GM18868 (cell line): ENCODE measurements around the gene THUMPD2.

Source experiments
- ATAC-seq: cut with Tn5 transposase; IDR thresholded peaks from one replicate; pipeline ENCODE4 v1.9.1; 2021; ENCODE audit warnings: mild to moderate bottlenecking, moderate library complexity; ENCODE audit not compliant: unreplicated experiment

THUMPD2 gene

DNA sequence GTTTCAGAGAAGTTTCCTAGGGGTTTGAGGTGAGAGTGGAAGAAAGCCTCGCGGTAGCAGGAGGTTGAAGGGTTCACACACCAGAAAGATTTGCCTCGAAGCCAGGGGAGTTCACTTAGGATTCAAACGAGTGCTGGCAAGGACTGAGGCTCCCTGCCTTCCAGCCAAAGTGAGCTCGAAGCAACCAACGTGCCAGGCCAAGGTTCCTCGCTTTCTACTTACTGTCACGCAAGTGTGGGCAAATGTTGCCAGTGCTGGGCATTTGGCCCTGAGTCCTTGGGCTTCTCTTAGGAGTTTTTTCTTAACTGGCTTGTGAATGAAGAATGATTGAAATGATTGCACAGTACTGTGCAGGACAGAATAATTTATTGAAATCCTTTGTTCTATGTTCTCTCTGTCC, 59.7 kb downstream of the THUMPD2 start:
- no peak for ATAC-seq

DNA sequence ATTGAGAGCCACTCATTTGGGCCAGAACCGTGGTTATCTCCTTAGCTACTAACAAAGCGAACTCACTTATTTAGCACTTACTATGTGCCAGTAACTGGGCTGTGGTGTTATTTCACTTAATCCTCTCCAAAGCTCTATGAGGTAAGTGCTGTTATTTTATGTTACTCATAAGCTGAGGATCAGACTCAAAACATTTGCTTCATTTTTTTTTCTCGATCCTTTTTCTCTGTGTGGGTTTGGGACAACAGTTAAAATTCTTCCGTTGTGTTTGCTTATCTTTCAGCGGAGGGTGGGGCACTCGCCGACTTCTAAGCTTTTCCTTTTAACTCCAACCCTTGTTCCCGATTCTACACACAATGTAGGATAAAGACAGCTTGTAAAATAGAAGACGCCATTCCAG, 60.6 kb downstream of the THUMPD2 start:
- ATAC-seq: no peak

DNA sequence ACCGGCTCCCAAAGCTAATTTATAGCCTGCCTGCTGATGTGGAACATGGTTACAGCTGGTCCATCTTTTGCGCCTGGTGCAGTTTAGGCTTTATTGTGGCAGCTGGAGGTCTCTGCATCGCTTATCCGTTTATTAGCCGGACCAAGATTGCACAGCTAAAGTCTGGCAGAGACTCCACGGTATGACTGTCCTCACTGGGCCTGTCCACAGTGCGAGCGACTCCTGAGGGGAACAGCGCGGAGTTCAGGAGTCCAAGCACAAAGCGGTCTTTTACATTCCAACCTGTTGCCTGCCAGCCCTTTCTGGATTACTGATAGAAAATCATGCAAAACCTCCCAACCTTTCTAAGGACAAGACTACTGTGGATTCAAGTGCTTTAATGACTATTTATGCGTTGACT, 62.0 kb downstream of the THUMPD2 start:
- ATAC-seq: no peak

DNA sequence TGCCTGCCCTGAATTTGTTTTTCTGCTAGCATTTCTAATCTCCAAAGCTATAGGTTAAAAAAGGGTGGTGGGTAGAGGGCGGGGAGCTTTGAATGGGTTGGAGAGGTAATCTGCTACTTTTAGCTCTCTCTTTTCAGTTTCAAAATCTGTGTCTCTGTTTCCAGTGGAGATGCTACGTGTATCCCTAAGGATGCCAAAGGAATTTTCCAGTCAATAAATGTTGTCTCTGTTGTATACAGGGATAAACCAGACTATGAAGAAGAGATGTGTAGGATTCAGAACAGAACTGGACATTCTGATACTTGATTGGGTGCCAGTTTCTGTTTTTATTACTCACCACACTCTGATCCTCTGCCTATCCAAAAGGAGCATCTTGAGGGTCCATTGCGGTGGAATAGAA, 63.2 kb downstream of the THUMPD2 start:
- ATAC-seq: no peak

DNA sequence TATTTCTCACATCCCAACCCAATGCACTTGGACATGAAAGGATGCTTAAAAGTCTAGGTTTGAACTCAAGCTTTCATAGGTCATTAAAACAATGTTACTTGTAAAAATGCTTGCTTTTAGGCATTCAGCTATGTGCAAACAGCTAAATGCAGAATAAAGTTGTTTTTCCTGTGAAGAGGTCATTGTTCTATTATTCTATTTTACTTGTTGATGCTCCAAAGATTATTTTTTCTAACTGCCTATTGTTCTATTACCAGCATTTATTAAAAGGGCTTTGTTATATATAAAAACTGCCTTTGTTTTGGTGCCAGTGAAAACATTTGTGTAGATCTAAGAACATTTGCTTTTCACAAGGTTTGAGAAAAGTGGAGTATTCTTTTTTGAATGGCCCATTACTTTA, 64.0 kb downstream of the THUMPD2 start:
- ATAC-seq: no peak

DNA sequence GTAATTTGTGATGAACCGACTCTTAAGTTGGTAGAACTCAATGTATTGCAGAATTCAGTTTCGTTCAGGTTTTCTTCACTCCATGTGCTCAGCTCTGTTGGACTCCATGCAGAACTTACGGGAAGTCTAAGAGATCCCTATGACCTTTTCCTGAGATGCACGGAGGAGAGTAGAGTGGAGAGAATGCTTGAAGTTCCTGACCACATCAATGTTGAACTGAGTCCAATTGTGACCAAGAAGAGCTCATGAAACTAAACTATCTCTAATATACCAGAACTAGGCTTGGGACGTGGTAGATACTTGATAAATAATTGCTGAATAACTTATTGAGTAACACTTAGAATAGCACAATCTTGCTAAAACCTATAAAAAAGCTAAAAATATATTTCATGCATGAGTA, 66.1 kb downstream of the THUMPD2 start:
- ATAC-seq: no peak

DNA sequence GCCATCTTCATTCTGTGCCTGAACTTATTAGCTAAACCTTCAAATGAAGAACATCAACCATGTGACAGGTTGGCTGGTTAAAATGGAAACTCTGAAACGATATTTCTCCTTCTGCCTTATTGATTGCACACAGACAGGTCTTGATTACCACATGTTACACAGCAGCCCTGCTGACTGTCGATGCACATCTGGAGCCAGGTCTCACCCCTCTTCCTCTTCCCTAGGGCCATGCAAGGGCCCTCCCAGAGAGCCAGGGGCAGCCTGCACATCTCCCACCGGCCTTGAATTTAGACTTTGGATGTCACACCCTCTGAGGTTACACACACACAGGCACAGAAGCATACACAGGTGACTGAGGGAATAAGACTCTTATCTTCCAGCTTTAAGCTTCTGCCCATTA, 68.3 kb downstream of the THUMPD2 start:
- no peak for ATAC-seq

DNA sequence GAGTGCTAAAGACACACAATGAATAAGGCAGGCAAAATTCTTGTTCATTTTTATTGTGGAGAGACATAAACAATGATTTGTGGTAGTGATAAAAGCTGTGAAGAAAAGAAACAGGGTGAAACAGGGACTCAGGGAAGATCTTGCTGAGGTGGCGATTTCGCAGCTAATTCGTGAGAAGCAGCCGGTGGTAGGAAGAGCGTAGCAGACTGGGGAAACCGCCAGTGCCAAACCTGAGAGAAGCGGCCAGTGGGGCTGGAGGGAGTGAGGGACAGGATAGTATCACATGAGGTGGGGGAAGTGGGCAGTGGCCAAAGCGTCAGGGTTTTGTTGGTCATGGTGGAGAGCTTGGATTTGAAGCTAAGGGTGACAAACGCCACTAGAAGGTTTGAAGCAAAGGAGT, 71.1 kb downstream of the THUMPD2 start:
- no peak for ATAC-seq

DNA sequence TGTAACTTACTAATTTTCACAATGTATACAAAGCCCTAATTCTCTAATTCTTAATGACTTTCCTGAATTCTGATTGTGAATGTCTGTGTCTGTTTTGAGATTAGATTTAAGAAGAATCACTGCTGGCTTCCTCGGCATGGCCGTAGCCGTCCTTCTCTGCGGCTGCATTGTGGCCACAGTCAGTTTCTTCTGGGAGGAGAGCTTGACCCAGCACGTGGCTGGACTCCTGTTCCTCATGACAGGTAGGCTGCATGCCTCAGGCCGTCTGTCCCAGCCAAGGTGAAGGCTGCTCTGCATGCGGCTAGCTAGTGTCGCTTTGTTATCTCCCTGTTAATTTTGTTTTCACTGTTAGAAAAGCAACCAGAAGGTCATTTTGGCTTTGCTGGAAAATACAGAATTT, 72.1 kb downstream of the THUMPD2 start:
- ATAC-seq: no peak

DNA sequence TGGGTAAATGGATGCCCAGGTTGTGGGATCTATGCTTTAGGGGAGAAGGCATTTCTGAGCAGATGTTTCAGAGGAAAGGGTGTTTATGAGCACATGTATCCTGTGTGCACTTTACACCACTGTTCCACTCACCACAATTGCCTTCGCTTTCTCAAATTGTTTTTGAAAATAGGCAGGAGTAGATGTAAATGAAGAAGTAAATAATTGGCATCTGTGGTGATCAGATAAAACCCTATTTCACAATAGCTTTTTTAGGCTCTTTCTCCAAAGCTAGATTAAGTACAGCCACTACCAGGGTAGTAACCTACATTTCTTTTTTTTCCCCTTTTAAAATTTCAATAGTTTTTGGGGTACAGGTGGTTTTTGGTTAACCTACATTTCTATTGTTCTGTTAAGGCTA, 72.7 kb downstream of the THUMPD2 start:
- ATAC-seq: no peak

DNA sequence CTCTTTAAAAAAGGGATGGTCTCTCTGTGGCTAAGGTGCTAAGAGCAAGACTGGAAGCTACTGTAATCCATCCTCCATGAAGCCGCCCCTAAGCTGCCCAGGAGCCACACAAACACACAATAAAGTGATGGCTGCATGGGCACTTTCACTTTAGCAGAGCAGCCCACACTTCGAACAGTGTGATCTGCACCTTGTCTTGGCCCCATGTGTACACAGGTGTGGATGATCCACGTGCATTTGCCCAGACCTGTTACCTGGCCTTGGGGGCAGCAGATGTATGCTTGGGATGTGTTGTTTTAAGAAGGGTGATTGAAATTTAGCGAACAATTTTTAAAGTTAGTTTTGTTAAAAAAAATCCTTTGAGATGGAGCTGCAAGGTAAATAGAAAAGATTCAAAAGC, 73.4 kb downstream of the THUMPD2 start:
- ATAC-seq: no peak

DNA sequence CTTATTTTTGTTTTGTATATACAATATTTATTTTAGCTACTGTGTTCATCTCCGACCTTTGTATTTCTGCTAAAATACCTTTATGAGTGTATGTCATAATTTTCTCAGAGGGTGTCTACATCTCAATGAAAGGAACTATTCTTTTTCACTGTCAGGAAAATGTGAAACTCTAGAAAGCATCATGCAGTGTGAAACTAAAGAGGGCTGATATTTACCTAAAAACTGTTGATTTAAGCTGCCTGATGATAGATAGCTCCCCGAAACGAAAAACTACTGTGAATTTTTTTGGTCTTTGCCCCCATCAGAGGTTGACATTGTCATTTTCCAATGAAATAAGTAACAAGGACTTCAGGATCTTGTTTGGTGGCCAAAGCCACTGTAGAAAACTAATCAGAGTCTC, 74.5 kb downstream of the THUMPD2 start:
- ATAC-seq: no peak

DNA sequence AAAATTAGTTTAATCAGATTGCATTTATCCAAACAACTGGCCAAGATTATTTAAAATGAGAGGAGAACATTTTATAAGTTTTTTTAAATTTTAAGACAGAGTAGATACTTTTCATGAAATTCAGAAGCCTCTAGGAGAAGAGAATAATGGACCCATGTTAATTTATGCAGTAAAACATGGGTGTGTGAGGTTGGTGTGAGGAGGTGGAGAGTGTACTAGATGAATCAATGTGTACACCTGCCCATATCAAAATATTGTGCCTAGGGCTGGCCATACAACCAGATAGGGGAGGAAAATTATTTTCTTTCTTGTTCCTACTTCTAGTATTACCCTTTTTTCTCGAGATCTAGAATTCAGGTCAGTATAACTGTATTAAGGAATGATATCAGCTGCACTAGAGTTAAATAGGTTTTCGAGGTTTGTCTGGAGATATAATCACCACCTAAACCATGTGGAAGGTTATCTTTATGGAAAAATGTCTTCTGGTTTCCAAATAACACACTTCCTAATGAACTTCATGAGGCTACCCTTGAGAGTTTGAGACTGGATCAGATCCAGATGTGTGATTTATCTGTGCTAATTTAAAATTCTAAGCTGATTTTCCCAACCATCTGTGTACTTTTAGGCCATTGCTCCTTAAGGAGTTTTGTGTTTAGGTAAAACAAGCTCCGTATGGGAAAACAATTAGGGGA, 75.7 kb downstream of the THUMPD2 start:
- no peak for ATAC-seq

DNA sequence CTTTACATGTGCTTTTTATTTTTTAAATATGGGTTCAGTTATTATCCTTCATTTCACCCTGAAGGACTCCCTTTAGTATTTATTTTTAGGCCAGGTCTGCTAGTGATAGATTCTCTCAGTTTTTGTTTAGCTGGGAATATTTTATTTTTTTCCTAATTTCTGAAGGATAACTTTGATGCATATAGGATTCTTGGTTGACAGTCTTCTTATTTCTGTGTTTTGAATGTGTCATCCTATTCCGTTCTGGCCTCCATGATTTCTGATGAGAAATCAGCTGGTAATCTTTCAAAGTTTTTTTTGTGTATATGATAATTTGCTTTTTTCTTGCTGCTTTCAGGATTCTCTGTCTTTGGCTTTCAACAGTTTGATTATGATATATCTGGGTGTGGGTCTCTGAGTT, 77.9 kb downstream of the THUMPD2 start:
- no peak for ATAC-seq

DNA sequence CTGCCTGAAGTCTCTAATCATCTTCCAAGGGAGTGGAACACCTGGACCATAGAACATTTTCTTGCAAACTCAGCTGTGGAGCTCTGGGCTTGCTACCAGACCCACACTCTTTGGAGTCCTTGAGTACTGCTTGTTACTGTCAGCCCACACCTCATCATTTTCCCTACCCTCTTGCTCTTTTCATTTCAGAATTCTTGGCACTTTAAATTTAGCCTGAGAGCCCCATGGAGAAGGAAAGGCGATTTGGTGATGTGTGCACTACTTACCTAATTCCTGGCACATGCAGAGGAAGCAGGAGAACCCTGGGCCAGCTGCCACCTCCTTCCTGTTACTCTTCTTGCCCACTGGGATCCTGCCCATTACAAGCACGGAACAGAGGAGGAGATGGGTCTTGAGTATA, 81.6 kb downstream of the THUMPD2 start:
- ATAC-seq: no peak

DNA sequence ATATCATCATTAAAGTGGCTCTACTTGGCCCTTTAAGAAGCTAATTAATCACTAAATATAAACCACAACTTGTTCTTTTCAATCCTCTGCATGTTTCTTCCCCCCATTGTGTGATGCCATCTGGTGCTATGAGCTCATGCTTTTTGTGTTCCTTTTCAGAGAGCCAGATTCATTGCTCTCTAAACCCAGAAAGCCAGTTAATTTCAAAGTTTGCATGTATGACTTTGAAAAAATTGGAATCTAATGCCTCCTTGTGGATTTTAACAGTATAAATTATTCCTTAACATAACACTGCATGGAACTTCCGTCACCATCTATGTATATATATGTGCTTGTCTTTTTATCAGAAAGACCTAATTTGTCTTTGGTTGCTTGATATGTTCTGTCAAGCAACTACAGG, 82.2 kb downstream of the THUMPD2 start:
- no peak for ATAC-seq

DNA sequence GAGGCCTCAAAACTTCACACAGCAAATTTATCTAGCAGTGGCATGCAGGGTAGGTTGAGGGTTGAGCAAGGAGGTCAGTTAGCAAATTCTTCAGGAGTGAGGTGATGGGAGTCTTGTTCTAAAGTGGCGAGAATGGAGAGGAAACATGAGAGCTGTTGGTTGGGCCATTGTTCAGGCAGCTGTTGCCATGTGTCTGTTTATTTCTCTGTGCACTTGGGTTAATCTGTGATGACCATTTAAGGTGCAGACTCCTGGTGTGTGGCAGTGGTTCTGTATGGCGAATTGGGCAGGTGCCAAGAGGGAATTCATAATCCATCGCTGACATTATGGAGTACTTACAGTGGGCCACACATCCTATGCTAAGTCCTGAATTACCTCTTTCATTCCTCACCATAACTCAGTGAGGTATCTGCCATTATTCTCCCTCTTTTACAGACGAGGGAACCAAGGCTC, 82.9 kb downstream of the THUMPD2 start:
- ATAC-seq: no peak

DNA sequence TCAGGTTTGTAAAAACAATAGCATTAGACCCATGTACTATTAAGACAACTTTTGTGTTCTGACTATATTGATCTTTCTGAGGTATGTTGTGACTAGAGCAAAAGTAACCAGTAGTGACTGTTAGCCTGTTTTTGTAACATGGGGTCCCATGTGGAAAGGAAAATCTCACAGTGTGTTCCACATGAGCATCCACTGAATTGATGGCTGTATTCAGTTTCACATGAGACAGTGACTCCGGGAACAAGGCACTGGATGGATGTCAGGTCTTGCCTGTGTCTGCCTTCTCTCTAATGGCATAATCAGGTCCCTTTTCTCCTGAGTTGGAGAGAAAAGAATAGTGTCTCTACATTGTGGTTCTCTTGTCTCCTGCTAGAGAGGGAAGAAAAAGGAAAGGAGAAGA, 85.8 kb downstream of the THUMPD2 start:
- no peak for ATAC-seq

DNA sequence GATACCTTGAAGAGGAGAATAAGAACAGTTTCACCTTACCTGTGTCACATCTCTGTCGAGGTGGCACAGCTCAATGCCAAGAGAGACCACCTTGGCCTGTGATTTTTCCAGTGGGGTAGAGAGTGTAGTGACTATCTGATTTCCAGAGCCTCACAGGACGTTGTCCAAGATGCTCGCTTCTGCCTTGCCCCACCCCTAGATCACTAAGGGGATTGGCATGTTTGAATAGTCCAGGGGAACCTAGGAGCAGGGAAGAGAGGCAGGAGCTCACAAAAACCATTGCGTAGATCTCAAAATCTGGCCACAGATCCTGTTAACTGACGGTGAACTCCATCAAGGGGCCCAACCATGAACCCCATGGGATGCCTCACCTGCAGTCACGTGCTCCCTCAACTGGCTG, 89.2 kb downstream of the THUMPD2 start:
- no peak for ATAC-seq

DNA sequence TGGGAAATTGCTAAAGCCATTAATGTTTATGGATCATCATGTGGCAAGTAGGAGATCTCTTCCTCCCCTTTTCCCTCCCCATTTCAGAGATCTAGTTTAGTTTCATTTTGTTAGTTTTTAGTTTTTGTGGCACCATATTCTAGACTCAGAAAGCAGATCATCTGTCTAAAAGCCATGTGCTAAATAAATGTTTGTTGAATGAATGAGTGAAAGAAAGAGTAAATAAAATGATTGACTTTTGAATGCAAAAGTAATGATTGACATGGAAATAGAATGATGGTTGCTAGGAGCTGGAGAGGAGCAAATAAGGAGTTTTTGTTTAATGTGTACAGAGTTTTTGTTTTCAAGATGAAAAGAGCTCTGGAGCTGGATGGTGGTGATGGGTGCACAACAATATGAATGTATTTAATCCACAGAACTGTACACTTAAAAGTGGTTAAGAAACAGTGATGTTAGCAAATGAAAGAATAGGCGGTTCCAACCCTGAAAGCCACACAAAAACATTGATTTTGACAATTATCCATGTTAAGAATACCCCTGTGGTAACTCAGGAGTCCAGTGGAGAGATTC, 89.7 kb downstream of the THUMPD2 start:
- no peak for ATAC-seq

DNA sequence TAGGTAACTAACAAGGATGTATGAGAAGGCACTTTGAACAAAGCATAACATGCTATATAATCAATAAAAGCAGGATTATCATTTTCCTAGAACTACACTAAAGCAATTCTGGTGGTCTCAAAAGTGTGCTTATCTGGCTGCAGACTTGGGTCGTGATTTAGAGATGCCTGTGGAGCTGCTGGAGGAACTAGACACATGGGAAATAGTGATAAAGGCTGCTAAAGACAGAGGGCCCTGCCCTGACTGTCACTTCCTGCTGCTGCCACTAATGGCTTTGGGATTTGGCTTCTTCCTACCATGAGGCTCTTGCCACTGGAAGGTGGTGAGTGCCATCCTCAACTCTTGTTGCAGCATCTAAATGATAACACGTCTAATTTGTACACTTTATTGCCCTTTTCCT, 90.9 kb downstream of the THUMPD2 start:
- ATAC-seq: no peak

DNA sequence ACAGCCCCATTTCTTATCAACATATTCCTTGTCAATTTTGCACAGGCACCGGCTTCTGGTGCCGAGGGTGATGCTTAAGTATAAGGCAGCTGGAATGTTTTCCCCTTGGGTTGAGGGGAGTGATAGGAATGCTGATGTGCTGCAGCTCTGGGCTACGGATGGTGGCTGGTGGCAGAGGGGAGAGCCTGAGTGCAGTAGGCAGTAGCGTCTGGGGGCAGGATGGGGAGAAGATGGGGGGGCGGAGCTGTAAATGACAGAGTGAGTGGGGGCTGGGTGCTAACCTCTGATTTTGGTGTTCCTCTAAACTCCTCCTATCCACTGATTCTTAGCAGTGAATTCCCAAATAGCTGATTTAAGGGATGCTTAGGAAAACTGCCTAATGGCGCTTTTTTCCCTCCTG, 92.6 kb downstream of the THUMPD2 start:
- ATAC-seq: no peak
